B cell (primary cell): ENCODE results near the gene FADS6. TPM values are rescaled to one million over a fixed set of nuclear protein-coding genes. Genes with fewer than 3 reads are reported as not detected.
"Not testable (repeated sequence)": the region's sequence is repeated elsewhere in the genome, so short reads cannot be mapped to it uniquely, and the experiment has no call there.

Source experiments
- ATAC-seq: fragments of 200-7000 bp; cut with Tn5 transposase; one replicate; pipeline ENCODE4 v1.10.0; 2021; ENCODE audit warnings: low read depth, mild to moderate bottlenecking, moderate number of reproducible peaks, moderate library complexity
- CTCF ChIA-PET: fragments of 350-600 bp; sonication (Branson Sonifier 250); formaldehyde crosslinking; loops from one replicate; lab custom pipeline; 2021; ENCODE audit warnings: antibody characterized with exemption, inconsistent platforms; lab: Charles Lee
- POLR2A ChIA-PET: fragments of 350-600 bp; sonication (Branson Sonifier 250); formaldehyde crosslinking; loops from one replicate; lab custom pipeline; 2021; ENCODE audit warnings: antibody characterized with exemption; lab: Charles Lee
- DNase-seq: peaks from one replicate; pipeline ENCODE4 v3.0.0; 2013
- H2AFZ ChIP-seq: 2 replicates; pipeline ENCODE4 v1.6.1; 2012; ENCODE audit warnings: mild to moderate bottlenecking, low read depth, low read length; ENCODE audit not compliant: insufficient read depth, poor library complexity, severe bottlenecking
- H3K27ac ChIP-seq, 2 donors: 1 replicate in 1 of 2; 2 replicates in 1 of 2; pipeline ENCODE4 v1.5.1; 2012 to 2013; ENCODE audit warnings: low read length in 2 of 2, mild to moderate bottlenecking in 2 of 2, moderate library complexity in 1 of 2
- H3K27me3 ChIP-seq, 4 experiments: fragments of 200-600 bp in 1 of 4; sonication (generic) in 1 of 4; replicated peaks in 1 of 4; 1 replicate in 2 of 4; 2 replicates in 2 of 4; pipeline versions ENCODE4 v1.6.1 to v1.7.0; 2013 to 2016; ENCODE audit warnings: low read length in 3 of 4, mild to moderate bottlenecking in 2 of 4, mixed read lengths in 1 of 4, moderate library complexity in 1 of 4; ENCODE audit not compliant: insufficient read depth in 4 of 4, control insufficient read depth in 3 of 4; ENCODE audit errors: control extremely low read depth in 1 of 4
- H3K36me3 ChIP-seq, 2 experiments: replicated peaks in 1 of 2; 1 replicate in 1 of 2; 2 replicates in 1 of 2; pipeline versions ENCODE4 v1.6.1 to v1.7.1; 2013; ENCODE audit warnings: low read length in 1 of 2; ENCODE audit not compliant: insufficient read depth in 2 of 2, control insufficient read depth in 1 of 2; ENCODE audit errors: control extremely low read depth in 1 of 2, extremely low read depth in 1 of 2
- H3K4me1 ChIP-seq, 2 donors: fragments of 200-600 bp in 1 of 2; sonication (generic) in 1 of 2; 1 replicate in 1 of 2; 2 replicates in 1 of 2; pipeline versions ENCODE4 v1.5.1 to v1.6.1; 2013 to 2017; ENCODE audit warnings: low read length in 2 of 2; ENCODE audit not compliant: control insufficient read depth in 2 of 2, insufficient read depth in 2 of 2
- H3K4me2 ChIP-seq: replicated peaks from 2 replicates; pipeline ENCODE3; 2012; ENCODE audit warnings: mild to moderate bottlenecking, low read depth, low read length; ENCODE audit not compliant: poor library complexity, severe bottlenecking
- H3K4me3 ChIP-seq, 5 experiments: fragments of 200-600 bp in 1 of 5; sonication (generic) in 1 of 5; 1 replicate in 3 of 5; 2 replicates in 2 of 5; pipeline versions ENCODE4 v1.5.1 to v1.7.0; 2011 to 2016; ENCODE audit warnings: low read length in 4 of 5, mild to moderate bottlenecking in 4 of 5, low read depth in 2 of 5, control low read depth in 1 of 5, moderate library complexity in 1 of 5; ENCODE audit not compliant: insufficient read depth in 1 of 5; ENCODE audit errors: control extremely low read depth in 1 of 5, extremely low read depth in 1 of 5
- H3K79me2 ChIP-seq: fragments of 200-600 bp; sonication (generic); one replicate; pipeline ENCODE4 v1.6.0; 2016; ENCODE audit warnings: low read length; ENCODE audit not compliant: control insufficient read depth, insufficient read depth
- H3K9ac ChIP-seq: fragments of 200-600 bp; sonication (generic); 2 replicates; pipeline ENCODE4 v1.6.1; 2017; ENCODE audit warnings: mild to moderate bottlenecking, low read length, moderate library complexity
- H3K9me3 ChIP-seq, 3 donors: one replicate each; pipeline versions ENCODE4 v1.6.1 to v1.7.1; 2013; ENCODE audit warnings: low read length in 2 of 3; ENCODE audit not compliant: control insufficient read depth in 2 of 3, insufficient read depth in 1 of 3; ENCODE audit errors: control extremely low read depth in 1 of 3
- H4K20me1 ChIP-seq: 2 replicates; pipeline ENCODE4 v1.6.0; 2012; ENCODE audit warnings: mild to moderate bottlenecking, low read length; ENCODE audit not compliant: insufficient read depth, control insufficient read depth, poor library complexity, severe bottlenecking
- H3K27ac Mint-ChIP-seq: one replicate; pipeline ENCODE4 v1.8.0; 2021; ENCODE audit warnings: mixed read lengths
- H3K27me3 Mint-ChIP-seq: one replicate; pipeline ENCODE4 v1.8.0; 2021; ENCODE audit warnings: mixed read lengths
- H3K4me1 Mint-ChIP-seq: one replicate; pipeline ENCODE4 v1.8.0; 2021; ENCODE audit warnings: mixed read lengths
- H3K4me3 Mint-ChIP-seq: one replicate; pipeline ENCODE4 v1.8.0; 2021; ENCODE audit warnings: mixed read lengths
- H3K9me3 Mint-ChIP-seq: one replicate; pipeline ENCODE4 v1.8.0; 2022; ENCODE audit warnings: mixed read lengths; ENCODE audit not compliant: insufficient read depth
- EZH2 ChIP-seq: IDR thresholded peaks from 2 replicates; pipeline ENCODE4 v1.6.1; 2012; ENCODE audit warnings: borderline replicate concordance, low read depth, mild to moderate bottlenecking, moderate library complexity, low read length; ENCODE audit not compliant: insufficient read depth, poor library complexity, severe bottlenecking
- WGBS: methylation state at CpG from one replicate; pipeline ENCODE4 v1.1.5; 2013; ENCODE audit warnings: missing lambda C conversion rate; ENCODE audit not compliant: insufficient coverage; 5-methylcytosine and 5-hydroxymethylcytosine counted together
- intact Hi-C: fragments of 100-400 bp; cut with micrococcal nuclease; formaldehyde crosslinking; loops from one replicate; pipeline ENCODE4 v1.10.0; 2022
- polyA plus RNA-seq: library from polyadenylated mRNA; depleted of rRNA; stranded (reverse); fragments of >200 nt; gene quantifications from 2 replicates; pipeline ENCODE4 v1.2.3, GENCODE V29; 2012
- total RNA-seq, 2 donors: library from RNA; stranded (reverse); fragments of 120-200 nt in 1 of 2; gene quantifications; 1 replicate in 1 of 2; 2 replicates in 1 of 2; pipeline versions ENCODE4 v1.2.3 to v1.2.4, GENCODE V29; 2013 to 2022
- TF ChIP-seq, protein P1 (sequence below): fragments of 200-600 bp; IDR thresholded peaks from one replicate; pipeline ENCODE4 v1.8.0; 2022; ENCODE audit warnings: antibody characterized with exemption, mild to moderate bottlenecking

Gene FADS6
- total and polyA plus RNA-seq, 2 donors (not counting 1 experiment from before 2014, with no cell fraction given) = not detected

DNA sequence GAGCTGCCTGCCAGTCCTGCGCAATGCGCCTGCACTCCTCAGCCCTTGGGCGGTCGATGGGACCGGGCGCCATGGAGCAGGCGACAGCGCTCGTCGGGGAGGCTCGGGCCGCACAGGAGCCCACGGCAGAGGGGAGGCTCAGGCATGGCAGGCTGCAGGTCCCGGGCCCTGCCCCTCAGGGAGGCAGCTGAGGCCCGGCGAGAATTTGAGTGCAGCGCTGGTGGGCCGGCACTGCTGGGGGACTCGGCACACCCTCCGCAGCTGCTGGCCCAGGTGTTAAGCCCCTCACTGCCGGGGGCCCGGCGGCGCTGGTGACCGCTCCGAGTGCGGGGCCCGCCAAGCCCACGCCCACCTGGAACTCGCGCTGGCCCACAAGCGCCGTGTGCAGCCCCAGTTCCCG is 13.6 kb upstream of the FADS6 start:
- Mint-ChIP-seq H3K4me1 (no peaks in the 10 kb centered on the region), H3K27me3 (peaks cover 20% of the 10 kb centered on the region), H3K4me3 (no peak overlapping the region), H3K27ac (no peak overlapping the region), H3K9me3 (no peaks in the 10 kb centered on the region)
- Histone ChIP-seq H3K4me2 (no peak overlapping the region), H3K27ac (no peak overlapping the region), H2AFZ (no peak overlapping the region), H4K20me1 (no peaks in the 10 kb centered on the region), H3K4me1 (no peaks in the 10 kb centered on the region), H3K4me3 (no peak overlapping the region), H3K79me2 (no peaks in the 10 kb centered on the region), H3K9me3 (no peaks in the 10 kb centered on the region), H3K9ac (no peak overlapping the region), H3K27me3 (peaks cover 0 to 11% (median 2%) of the 10 kb centered on the region in 4 experiments), H3K36me3 (no peaks in the 10 kb centered on the region)
- CTCF ChIA-PET = no interaction called here
- no peak for TF ChIP-seq EZH2
- TF ChIP-seq, protein P1, sequence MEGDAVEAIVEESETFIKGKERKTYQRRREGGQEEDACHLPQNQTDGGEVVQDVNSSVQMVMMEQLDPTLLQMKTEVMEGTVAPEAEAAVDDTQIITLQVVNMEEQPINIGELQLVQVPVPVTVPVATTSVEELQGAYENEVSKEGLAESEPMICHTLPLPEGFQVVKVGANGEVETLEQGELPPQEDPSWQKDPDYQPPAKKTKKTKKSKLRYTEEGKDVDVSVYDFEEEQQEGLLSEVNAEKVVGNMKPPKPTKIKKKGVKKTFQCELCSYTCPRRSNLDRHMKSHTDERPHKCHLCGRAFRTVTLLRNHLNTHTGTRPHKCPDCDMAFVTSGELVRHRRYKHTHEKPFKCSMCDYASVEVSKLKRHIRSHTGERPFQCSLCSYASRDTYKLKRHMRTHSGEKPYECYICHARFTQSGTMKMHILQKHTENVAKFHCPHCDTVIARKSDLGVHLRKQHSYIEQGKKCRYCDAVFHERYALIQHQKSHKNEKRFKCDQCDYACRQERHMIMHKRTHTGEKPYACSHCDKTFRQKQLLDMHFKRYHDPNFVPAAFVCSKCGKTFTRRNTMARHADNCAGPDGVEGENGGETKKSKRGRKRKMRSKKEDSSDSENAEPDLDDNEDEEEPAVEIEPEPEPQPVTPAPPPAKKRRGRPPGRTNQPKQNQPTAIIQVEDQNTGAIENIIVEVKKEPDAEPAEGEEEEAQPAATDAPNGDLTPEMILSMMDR = no peak
- intact Hi-C loops = no loop called here
- ATAC-seq (no peak), DNase-seq (no peak)
- WGBS = 97% methylated on average over 34 of the region's 34 CpGs
- POLR2A ChIA-PET = no interaction called here

GRCh38 chr17:74906214-74906793 is 12.9 kb upstream of the FADS6 start:
- CTCF ChIA-PET = interaction anchor here (0.7 kb wide), 1 partner anchor 629 kb away, joined by 5 read pairs; no protein-coding TSS in a partner anchor
- DNase-seq, H3K79me2 ChIP-seq, ATAC-seq, H3K9ac ChIP-seq, H3K4me3 Mint-ChIP-seq, H3K9me3 Mint-ChIP-seq, H4K20me1 ChIP-seq, intact Hi-C loops, H3K36me3 ChIP-seq, H3K4me1 ChIP-seq, H3K4me3 ChIP-seq, H3K4me1 Mint-ChIP-seq, H3K27ac ChIP-seq, H2AFZ ChIP-seq, POLR2A ChIA-PET, H3K9me3 ChIP-seq, H3K27ac Mint-ChIP-seq, H3K4me2 ChIP-seq: not testable (repeated sequence)
- H3K27me3 ChIP-seq = peaks cover 0 to 14% (median 2%) of the 10 kb centered on the region in 4 experiments
- peaks cover 26% of the 10 kb centered on the region for H3K27me3 Mint-ChIP-seq
- 67% methylated on average over 3 of the region's 6 CpGs for WGBS
